Fibroblast of the aortic adventitia (primary cell): ENCODE data around the gene DLGAP4. TPM values are rescaled to one million over a fixed set of nuclear protein-coding genes. Genes with fewer than 3 reads are reported as not detected.

Source experiments
- DNase-seq: peaks from one replicate; pipeline ENCODE4 v3.0.0-alpha.2; 2010; ENCODE audit warnings: low read depth
- H3K4me3 ChIP-seq: 2 replicates; pipeline ENCODE4 v1.5.1; 2011; ENCODE audit warnings: low read depth, mild to moderate bottlenecking, control low read depth, low read length, moderate library complexity
- CTCF ChIP-seq: IDR thresholded peaks from 2 replicates; pipeline ENCODE4 v1.5.1; 2011; ENCODE audit warnings: mild to moderate bottlenecking, low read length, control low read depth, inconsistent platforms; ENCODE audit not compliant: insufficient read depth
- total RNA-seq: library from RNA; depleted of rRNA; stranded (reverse); fragments of >200 nt; gene quantifications from 2 replicates; pipeline ENCODE4 v1.2.3, GENCODE V29; 2012; ENCODE audit warnings: low replicate concordance

The DLGAP4 gene
- total RNA-seq, 1 donor: 19.5 TPM

DNA sequence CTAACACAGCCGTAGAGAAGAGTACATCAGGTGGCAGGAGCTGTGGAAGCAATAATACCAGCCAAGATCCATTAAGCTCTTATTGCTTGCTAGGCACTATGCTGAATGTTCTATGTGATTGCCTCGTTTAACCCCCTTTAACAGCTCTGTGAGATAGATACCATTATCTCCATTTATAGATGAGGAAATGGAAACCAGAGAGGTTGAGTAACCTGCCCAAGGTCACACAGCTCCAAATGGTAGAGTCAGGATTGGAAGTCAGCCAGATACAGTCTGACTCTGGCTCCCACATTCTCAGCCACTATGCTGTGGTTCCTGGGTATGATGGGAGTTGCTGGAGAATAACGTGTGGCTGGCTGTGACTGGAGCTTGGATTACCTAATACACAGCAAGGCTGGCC is 92.4 kb downstream of the DLGAP4 start:
- TF ChIP-seq CTCF: no peak
- no peak for DNase-seq
- no peak overlapping the region for H3K4me3 ChIP-seq

DNA sequence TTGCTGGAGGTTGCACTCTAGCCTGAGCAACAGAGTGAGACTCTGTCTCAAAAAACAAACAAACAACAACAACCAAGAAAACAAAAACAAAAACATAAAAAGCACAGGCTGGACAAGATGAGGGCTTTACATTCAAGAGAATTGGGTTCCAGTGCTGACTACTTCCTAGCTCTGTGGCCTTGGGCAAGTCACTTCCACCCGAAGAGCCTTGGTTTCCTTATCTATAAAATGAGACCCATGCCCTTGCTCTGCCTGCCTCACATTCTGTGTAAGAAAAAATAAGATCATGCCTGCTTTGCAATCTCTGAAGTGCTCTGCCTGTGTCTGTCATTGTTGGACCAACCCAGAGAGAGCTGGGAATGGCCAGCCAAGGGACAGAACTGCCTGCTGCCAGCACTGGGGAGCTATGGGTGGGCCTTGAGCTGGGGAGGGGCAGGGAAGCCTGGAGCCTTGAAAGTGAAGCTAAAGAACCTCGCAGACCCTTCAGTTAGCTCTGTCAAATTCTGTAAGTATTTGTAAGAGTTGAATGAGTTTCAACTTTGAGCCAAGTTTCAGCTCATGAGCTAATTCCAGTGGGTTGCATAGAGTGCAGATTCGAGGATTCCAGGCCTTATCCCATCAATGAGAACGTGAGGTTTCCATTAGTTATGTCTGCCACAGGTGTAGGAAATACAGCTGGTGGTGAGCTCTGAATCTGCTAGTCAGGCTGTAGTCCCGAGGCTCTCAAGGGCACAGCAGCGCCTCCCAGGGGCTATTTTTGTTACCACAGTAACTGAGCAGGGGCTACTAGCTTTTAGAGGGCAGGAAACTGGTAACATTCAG is 93.2 kb downstream of the DLGAP4 start:
- H3K4me3 ChIP-seq: no peak overlapping the region
- TF ChIP-seq CTCF: no peak
- no peak for DNase-seq

- no peak overlapping the region for H3K4me3 ChIP-seq
- no peak for TF ChIP-seq CTCF
- DNase-seq: no peak
Measured at GRCh38 chr20:36399969-36400545, 93.9 kb downstream of the DLGAP4 start.

GRCh38 chr20:36400909-36401735 is 95.0 kb downstream of the DLGAP4 start:
- no peak for TF ChIP-seq CTCF
- DNase-seq: no peak
- no peak overlapping the region for H3K4me3 ChIP-seq

DNA sequence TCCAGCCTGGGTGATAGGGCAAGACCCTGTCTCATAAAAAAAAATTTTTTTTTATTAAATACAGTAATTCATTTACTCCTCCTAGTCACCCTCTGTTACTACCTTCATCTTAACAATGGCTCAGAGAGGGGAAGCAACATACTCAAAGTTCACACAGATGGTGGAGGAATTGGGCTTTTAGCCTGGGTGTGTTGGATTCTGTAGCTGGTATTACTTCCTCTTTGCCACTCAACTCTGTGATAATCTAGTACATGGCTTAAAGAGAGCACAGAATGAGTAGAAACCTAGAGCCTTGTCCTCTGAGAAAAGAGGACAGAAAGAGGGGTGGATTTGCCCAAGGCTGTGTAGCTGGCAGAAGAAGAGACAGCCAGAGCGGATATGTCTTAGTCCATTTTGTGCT is 96.6 kb downstream of the DLGAP4 start:
- DNase-seq: no peak
- no peak for TF ChIP-seq CTCF
- no peak overlapping the region for H3K4me3 ChIP-seq

DNA sequence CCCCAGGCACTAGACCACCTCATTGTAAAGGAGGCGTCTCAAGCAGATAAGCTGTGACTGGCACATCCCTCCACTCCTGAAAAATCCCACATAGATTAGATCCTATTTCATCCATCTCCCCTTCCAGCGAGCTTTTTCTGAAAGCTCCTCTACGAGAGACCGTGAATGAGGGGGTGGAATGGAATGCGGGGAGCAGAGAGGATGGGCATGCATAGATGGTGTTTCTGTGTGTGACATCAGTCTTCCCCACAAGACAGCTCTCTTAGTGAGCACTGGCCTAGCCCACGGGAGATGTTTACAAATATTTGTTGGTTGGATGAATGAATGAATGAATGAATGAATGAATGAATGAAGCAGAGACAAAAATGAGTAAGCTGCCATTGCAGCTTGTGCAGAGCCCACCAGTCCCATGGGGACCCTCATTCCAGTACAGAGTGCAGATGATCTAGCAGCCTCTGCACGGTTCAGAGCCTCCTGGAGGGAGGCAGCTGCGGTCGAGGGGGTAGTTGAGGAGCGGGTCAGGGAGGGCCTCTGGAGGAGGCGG is 98.4 kb downstream of the DLGAP4 start:
- no peak overlapping the region for H3K4me3 ChIP-seq
- no peak for DNase-seq
- TF ChIP-seq CTCF: no peak
